Activated CD4-positive, CD25-positive, alpha-beta regulatory T cell (primary cell): ENCODE measurements around the gene MYO7B.

Source experiments
- DNase-seq, 4 experiments: peaks; one replicate each; lab custom pipeline; 2025; lab: John Stamatoyannopoulos, UW

The MYO7B gene

GRCh38 chr2:127637725-127638252, 102.3 kb downstream of the MYO7B start:
- no peak for DNase-seq

- DNase-seq = no peak
Measured at GRCh38 chr2:127638361-127639110, 103.1 kb downstream of the MYO7B start.

- no peak for DNase-seq
Measured at GRCh38 chr2:127639111-127639474, 103.6 kb downstream of the MYO7B start.

- no peak for DNase-seq
Measured at GRCh38 chr2:127640082-127641072, 104.9 kb downstream of the MYO7B start.

GRCh38 chr2:127641133-127641532, 105.7 kb downstream of the MYO7B start:
- DNase-seq = no peak

- DNase-seq = peak in 3 of 4 experiments; percentile 18 to 40 (median 36)
Measured at GRCh38 chr2:127641846-127642507, 106.5 kb downstream of the MYO7B start.

- DNase-seq = no peak
Measured at GRCh38 chr2:127642706-127643438, 107.4 kb downstream of the MYO7B start.

- no peak for DNase-seq
Measured at GRCh38 chr2:127643439-127644065, 108.1 kb downstream of the MYO7B start.

- DNase-seq = no peak
Measured at GRCh38 chr2:127644066-127645025, 108.9 kb downstream of the MYO7B start.

GRCh38 chr2:127645026-127645394, 109.5 kb downstream of the MYO7B start:
- no peak for DNase-seq

- no peak for DNase-seq
Measured at GRCh38 chr2:127645395-127646291, 110.2 kb downstream of the MYO7B start, which contains the start of gene GPR17. GPR17 (plus strand) TSS chr2:127646153; CDS start chr2:127650736, 4,583 bp downstream.

- no peak for DNase-seq
Measured at GRCh38 chr2:127646487-127647241, 111.2 kb downstream of the MYO7B start.

- no peak for DNase-seq
Measured at GRCh38 chr2:127647242-127648190, 112.0 kb downstream of the MYO7B start.

- DNase-seq = no peak
Measured at GRCh38 chr2:127648321-127648720, 112.8 kb downstream of the MYO7B start.

GRCh38 chr2:127649100-127649611, 113.7 kb downstream of the MYO7B start:
- DNase-seq = no peak

GRCh38 chr2:127649684-127650040, 114.2 kb downstream of the MYO7B start:
- DNase-seq = peak; percentile 68 to 87 (median 87)
